AG09309 (cell line): ENCODE measurements around the gene ING5.

Experiments
- DNase-seq: peaks from one replicate; pipeline ENCODE4 v3.0.0-alpha.2; 2010; ENCODE audit warnings: low read depth
- H3K4me3 ChIP-seq: 2 replicates; pipeline ENCODE4 v1.5.1; 2011; ENCODE audit warnings: mild to moderate bottlenecking, low read depth, low read length, moderate library complexity; ENCODE audit not compliant: control insufficient read depth
- TF ChIP-seq, protein P1 (sequence below): IDR thresholded peaks from 2 replicates; pipeline ENCODE4 v1.5.1; 2011; ENCODE audit warnings: mild to moderate bottlenecking, low read depth, low read length, inconsistent platforms; ENCODE audit not compliant: insufficient read depth, control insufficient read depth; ENCODE audit errors: missing control alignments

Gene ING5

DNA sequence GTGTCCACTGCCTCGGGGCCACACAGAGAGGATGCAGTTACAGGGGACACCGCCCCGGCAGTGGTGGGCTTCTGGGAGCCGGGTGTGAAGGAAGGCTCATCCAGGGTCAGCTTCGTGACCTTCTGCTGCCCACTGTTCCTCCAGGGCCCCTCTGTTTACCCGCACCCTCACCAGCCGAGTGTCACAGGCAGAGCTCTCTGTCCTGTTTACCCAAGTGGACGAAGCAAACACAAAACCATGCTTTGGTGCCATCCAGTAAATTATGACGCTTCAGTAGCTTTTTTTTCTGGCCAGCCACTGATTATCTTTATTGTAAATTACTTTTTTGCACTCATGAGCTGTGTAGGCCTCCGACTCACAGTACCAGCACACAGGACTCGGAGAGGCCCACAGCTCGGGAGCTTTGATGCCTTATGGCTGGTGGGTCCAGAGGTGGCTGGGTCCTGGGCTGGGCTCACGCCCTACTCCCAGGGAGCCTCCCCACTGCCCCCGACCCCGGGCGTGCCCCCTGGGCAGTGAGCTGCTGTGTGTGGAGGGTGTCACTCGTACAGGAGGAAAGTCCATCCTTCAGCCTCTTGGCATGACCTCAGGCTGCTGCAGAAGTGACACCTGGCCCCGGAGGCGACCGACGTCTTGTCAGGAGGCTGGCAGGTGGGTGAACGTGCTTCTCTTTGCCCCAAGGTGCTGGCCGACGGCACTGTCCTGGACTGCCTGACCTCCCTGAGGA, 42.4 kb downstream of the ING5 start:
- no peak for DNase-seq
- TF ChIP-seq, protein P1, sequence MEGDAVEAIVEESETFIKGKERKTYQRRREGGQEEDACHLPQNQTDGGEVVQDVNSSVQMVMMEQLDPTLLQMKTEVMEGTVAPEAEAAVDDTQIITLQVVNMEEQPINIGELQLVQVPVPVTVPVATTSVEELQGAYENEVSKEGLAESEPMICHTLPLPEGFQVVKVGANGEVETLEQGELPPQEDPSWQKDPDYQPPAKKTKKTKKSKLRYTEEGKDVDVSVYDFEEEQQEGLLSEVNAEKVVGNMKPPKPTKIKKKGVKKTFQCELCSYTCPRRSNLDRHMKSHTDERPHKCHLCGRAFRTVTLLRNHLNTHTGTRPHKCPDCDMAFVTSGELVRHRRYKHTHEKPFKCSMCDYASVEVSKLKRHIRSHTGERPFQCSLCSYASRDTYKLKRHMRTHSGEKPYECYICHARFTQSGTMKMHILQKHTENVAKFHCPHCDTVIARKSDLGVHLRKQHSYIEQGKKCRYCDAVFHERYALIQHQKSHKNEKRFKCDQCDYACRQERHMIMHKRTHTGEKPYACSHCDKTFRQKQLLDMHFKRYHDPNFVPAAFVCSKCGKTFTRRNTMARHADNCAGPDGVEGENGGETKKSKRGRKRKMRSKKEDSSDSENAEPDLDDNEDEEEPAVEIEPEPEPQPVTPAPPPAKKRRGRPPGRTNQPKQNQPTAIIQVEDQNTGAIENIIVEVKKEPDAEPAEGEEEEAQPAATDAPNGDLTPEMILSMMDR = no peak
- H3K4me3 ChIP-seq = no peak overlapping the region

DNA sequence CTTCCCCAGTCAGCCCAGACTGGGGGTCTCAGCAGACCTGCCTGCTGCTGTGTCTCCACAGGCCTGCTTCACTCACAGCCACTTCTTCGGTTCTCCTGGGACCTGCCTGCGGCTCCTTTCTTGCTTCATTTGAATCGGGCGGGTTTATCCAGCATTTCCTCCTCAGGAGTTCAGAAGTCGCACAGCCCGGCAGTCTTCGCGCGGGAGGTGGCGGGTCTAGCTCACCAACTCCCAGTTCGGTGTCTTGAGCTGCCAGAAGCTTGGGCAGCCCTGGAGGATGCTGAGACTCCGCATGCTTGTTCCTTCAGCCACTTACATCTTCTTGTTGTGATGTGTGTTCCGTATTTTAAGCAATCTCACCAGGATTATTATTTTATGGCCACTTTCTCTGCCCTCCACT, 43.4 kb downstream of the ING5 start:
- TF ChIP-seq, protein P1 = no peak
- no peak overlapping the region for H3K4me3 ChIP-seq
- no peak for DNase-seq

DNA sequence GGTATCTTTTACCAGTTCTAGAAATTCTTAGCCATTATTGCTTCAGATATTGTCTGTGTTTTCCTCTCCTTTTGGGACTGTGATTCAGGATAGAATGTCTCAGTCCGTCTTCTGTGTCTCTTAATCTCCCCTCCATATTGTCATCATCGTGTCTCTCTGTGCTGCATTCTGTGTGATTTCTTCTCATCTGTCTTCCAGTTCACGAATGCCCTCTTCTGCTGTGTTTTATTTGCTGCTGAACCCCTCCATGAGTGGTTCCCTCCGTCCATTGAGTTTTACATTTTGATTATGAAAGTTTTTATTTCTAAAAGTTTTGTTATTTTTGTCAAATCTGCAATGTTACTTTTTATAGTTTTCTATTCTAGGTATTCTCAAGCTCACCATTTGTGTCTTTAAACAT, 44.2 kb downstream of the ING5 start:
- H3K4me3 ChIP-seq = no peak overlapping the region
- TF ChIP-seq, protein P1 = no peak
- DNase-seq = no peak

DNA sequence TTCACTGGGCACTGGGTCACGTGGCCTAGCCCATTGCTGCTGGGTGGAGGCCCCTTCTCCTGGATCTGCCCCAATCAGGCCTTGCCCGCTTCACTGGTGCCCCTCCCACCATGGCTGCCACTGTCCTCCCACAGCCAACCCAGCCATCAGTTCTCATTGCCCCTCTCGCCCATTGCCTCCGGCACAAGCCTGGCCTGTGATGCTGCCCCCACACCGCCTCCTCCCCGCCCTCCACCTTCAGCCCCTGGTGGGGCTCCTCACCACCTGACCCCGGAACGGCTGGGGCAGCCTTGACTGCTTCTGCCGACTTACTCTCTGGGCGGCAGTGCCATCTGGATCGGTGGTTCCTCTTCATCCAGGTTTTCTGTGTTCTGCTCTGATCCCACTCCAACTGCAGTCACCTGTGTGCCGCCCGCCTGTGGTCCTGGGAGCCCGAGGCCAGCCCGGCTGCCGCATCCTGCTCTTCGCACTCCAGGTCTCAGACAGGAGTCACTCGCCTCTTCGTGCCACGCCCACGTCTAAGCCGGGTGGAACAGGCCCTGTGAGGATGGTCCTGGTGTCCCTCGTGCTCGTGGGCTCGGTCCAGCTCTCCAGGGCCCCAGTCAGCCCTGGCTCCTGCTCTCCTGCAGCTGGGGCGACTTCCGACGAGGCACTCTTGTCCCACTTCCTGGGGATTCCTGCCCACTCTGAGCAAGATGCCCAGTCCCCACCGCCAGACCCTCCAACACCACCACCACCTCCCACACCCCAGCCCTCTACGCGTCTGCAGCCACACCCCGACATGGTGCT, 46.8 kb downstream of the ING5 start:
- DNase-seq = no peak
- TF ChIP-seq, protein P1 = no peak
- no peak overlapping the region for H3K4me3 ChIP-seq

DNA sequence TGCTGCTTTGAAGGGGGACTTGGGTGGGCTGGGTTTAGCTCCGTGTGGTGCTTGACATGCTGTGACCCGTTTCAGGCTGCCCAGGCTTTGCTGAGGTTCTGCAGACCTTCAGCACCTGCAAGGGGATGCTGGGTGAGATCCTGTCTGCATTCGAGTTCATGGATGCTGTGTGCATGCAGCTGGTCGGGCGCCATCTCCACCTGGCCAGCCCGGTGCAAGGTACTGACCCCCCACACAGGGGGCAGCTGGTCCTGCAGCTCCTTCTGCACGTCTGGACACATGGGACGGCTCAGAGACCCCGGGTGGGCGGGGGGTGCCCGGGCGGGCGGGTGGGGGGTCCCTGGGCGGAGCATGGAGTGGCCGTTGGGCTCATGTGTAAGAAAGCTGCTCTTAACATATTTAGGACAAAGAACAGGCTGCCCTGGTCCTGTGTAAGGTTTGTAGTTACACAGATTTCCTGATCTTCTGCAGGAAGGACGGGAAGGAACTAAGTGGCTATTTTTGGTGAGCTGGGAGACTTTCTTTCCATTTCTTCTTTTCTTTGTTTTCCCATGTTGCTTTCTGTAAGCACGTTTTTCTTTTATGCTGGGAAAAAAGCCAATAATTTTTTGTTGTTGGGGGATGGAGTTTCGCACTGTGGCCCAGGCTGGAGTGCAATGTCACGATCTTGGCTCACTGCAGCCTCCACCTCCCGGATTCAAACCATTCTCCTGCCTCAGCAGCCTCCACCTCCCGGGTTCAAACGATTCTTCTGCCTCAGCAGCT, 48.4 kb downstream of the ING5 start:
- no peak for DNase-seq
- no peak overlapping the region for H3K4me3 ChIP-seq
- TF ChIP-seq, protein P1 = no peak

DNA sequence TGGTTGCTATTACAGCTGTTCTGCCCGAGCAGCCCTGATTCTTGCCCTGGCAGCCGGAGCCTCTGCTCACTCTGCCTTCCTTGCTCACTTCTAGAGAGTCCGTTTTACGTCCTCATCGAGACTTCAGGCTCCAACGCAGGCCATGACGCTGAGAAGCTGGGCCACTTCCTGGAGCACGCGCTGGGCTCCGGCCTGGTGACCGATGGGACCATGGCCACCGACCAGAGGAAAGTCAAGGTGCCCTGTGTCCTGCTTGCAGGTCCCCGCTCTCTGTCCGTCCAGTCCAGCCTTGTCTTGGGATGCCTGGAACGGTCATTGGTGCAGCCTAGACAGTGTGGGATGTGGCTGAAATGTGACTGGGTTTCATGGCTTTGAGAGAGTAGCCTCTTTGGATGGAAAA, 49.3 kb downstream of the ING5 start:
- no peak overlapping the region for H3K4me3 ChIP-seq
- no peak for DNase-seq
- TF ChIP-seq, protein P1 = no peak
